GM15510 (cell line): ENCODE results near the gene MAB21L2.

Source experiments
- POLR2A ChIP-seq: IDR thresholded peaks from 3 replicates; pipeline ENCODE4 v1.6.1; 2011; ENCODE audit warnings: borderline replicate concordance; ENCODE audit not compliant: insufficient read length; ENCODE audit errors: extremely low read depth

MAB21L2 gene

GRCh38 chr4:150570862-150571261 is 11.1 kb upstream of the MAB21L2 start:
- no peak for TF ChIP-seq POLR2A

GRCh38 chr4:150572704-150573504 is 9.0 kb upstream of the MAB21L2 start:
- no peak for TF ChIP-seq POLR2A

GRCh38 chr4:150573534-150573933 is 8.4 kb upstream of the MAB21L2 start:
- TF ChIP-seq POLR2A: no peak

GRCh38 chr4:150574678-150575077 is 7.3 kb upstream of the MAB21L2 start:
- no peak for TF ChIP-seq POLR2A

GRCh38 chr4:150577796-150578195 is 4.2 kb upstream of the MAB21L2 start:
- no peak for TF ChIP-seq POLR2A

- no peak for TF ChIP-seq POLR2A
Measured at GRCh38 chr4:150578745-150579501, 3.0 kb upstream of the MAB21L2 start.

GRCh38 chr4:150579551-150580234 is 2.3 kb upstream of the MAB21L2 start:
- no peak for TF ChIP-seq POLR2A

GRCh38 chr4:150580306-150580705 is 1.6 kb upstream of the MAB21L2 start:
- TF ChIP-seq POLR2A: no peak

GRCh38 chr4:150581056-150581605 is 820 bp upstream of the MAB21L2 start:
- TF ChIP-seq POLR2A: no peak

- no peak for TF ChIP-seq POLR2A
Measured at GRCh38 chr4:150581641-150582051, 305 bp upstream of the MAB21L2 start.

GRCh38 chr4:150582873-150583286 is 929 bp downstream of the MAB21L2 start:
- TF ChIP-seq POLR2A: no peak

- TF ChIP-seq POLR2A: no peak
Measured at GRCh38 chr4:150583287-150584110, 1.5 kb downstream of the MAB21L2 start.

- no peak for TF ChIP-seq POLR2A
Measured at GRCh38 chr4:150584111-150584915, 2.4 kb downstream of the MAB21L2 start.

- TF ChIP-seq POLR2A: no peak
Measured at GRCh38 chr4:150585611-150586010, 3.7 kb downstream of the MAB21L2 start.

GRCh38 chr4:150586162-150586810 is 4.3 kb downstream of the MAB21L2 start:
- no peak for TF ChIP-seq POLR2A
